NCI-H2171 (cell line): ENCODE data around the gene TCEAL3.
"Not testable (repeated sequence)": the region's sequence is repeated elsewhere in the genome, so short reads cannot be mapped to it uniquely, and the experiment has no call there.

Experiments
- DNase-seq: peaks from one replicate; lab custom pipeline; 2025; lab: John Stamatoyannopoulos, UW

TCEAL3 gene

DNA sequence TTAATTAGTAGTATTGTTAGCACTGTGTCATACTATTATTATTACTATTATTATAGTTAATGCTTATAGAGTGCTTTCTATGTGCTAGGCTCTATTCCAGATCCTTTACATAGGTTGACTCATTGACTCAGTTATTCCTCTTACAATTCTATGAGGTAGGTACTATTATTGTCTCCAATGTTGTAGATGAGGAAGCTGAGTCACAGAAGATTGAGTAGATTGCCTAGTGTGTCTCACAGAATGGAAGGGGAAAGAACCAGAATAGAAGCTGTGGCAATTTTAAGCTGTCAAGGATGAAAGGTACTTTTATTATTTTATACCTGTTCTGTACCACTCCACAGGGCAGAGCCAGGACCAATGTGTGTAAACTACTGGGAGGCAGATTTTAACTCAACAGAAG, 19.1 kb downstream of the TCEAL3 start:
- no peak for DNase-seq

DNA sequence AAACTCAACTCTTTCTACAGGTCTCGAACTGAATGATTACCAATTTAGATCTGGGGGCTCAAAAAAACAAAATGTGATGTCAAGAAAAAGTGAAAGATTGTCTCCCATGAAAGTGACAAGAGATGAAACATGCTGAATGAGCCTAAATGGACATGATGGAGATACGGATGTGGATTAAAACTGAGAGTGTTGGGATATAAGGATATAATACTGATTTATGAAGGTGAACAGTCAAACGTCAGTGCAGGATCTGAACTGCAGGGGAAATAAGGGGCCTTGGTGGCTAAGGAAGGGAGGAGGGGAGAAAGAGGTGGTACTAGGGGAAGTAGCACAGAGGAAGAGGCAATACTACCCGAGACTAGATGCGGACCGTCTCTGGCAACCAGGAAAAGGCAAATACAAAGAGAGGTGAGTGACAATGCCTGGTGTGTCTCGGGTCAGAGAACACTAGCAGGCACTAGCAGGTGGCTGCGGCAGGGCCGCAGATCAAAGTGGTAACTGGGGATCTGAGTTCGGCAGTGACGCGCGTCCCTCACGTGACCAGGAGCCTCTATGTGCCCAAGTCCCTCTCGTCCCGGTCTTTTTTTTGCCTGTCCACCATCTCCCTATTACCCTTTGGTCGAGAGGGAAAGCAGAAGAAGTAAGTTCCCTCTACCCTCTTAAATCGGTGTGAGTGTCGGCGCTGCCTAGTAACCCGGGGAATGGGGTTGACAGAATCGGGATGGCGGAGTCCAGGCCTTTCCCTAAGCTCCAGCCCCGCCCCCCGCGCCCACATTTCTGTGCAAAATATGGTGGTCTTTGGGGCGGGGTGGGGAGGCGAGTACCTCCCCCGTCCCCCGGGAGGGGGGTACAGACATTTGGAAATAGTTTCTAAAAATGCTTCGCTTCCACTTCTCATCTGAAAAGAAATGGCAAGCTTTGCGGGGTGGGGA, 20.9 kb downstream of the TCEAL3 start, which contains the start of gene TCEAL1:
TCEAL1 (plus strand) TSS at position 590 of the 932 bp plus-strand sequence. CDS start 942 bp downstream, outside the sequence.
- DNase-seq: peak; percentile 24

DNA sequence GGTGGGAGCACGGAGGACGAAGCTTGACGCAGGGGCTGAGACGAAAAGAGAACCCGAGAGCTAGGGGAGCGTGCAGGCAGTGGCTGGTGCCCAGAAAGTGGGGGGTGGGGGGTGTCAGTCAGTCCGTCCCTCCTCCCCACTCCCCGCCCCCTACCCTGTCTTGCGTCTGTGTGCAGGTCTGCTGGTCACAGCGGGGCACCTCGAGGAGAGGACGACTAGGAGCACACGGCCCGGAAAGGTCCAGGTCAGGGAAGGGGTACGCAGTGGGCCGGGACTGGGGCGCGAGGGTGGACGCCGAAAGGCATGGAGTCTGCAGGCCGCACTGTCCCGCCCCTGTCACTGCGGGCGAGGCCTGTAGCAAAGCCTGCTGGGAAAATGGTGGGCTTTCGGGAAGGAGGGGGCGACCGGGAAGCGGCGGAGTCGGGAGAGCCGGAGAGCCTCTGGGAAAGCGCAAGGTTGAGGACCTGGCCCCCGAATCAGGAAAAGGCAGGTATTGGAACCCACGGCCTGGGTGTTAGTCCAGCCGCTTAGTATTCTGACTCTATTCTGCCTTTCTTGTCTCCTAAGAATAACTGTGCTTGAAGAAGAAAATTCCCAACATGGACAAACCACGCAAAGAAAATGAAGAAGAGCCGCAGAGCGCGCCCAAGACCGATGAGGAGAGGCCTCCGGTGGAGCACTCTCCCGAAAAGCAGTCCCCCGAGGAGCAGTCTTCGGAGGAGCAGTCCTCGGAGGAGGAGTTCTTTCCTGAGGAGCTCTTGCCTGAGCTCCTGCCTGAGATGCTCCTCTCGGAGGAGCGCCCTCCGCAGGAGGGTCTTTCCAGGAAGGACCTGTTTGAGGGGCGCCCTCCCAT, 21.8 kb downstream of the TCEAL3 start:
- peak; percentile 61 for DNase-seq

DNA sequence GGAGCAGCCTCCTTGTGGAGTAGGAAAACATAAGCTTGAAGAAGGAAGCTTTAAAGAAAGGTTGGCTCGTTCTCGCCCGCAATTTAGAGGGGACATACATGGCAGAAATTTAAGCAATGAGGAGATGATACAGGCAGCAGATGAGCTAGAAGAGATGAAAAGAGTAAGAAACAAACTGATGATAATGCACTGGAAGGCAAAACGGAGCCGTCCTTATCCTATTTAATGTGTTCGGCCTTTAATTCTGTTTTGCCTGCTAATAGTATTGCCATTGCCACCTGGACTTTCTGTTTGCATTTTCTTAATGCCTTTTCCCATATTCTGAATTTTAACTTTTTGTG, 22.4 kb downstream of the TCEAL3 start:
- DNase-seq: no peak

DNA sequence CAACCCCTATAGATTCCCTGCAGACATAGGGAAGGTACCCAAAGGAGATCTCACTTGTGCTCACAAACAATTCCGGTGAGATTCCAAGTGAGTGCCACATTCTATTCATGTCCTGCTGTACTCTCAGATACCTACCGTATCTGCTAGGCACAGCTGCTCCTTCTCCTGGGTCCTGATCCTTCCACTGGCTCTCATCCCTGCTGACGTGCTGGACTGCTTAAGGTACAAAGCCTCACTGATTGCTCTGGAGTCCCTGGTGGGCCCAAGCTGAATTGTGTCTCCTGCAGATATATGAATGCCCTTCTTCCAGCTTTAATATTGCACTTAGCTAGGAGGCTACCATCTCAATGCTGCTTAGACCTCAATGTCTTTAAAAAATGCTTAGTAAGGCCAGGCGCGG, 23.4 kb downstream of the TCEAL3 start:
- no peak for DNase-seq

DNA sequence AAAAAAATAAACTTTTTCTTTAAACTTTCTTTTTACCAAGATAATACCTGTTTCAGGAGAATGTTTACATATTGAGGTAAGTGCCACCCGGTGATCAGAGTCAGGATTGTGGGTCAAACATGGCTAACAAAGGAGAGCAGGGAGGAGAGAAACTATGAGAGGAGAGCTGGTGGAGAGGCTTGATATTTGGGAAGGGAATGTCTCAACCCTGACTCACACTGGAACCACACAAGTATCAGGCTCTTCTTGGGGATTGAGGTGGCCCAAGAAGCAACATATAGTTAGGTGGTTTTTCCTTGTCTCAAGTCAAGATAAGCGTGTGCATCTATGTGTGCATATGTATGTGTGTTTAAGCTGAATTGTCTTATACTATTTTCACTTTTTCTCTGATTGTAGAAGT, 27.7 kb downstream of the TCEAL3 start:
- DNase-seq: no peak

DNA sequence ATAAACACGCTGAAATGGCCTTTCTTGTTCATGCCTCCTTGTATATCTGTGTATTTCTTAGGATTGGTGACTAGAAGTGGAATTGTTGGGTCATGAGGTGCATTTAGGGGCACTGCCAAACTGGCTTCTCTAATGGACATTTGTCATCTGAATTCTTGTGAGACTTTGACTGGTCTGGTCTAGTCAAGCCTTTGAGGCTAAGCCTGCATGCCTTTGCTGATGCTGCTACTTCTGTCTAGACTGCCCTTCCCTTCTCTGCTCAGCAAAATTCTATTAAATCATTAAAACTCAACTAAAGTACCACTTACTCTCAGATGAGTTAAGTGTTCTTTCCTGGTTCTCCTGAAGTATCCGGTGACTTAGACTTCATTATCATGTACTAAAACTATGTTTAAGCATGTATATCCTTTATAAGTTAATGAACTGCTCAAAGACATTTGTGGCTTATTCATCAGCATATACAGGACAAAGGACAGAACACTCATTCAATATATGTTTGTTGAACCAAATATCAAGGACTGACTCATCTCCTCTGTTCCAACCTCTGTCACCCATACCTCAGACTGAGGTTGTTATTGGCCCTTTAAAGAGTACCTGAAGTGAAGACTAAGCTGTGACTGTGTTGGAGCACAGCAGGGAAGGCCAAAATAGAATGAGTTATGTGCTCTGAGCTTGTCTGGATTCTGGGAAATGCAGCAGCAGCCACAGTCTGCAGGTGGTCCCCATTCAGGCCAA, 30.0 kb downstream of the TCEAL3 start:
- DNase-seq: no peak

DNA sequence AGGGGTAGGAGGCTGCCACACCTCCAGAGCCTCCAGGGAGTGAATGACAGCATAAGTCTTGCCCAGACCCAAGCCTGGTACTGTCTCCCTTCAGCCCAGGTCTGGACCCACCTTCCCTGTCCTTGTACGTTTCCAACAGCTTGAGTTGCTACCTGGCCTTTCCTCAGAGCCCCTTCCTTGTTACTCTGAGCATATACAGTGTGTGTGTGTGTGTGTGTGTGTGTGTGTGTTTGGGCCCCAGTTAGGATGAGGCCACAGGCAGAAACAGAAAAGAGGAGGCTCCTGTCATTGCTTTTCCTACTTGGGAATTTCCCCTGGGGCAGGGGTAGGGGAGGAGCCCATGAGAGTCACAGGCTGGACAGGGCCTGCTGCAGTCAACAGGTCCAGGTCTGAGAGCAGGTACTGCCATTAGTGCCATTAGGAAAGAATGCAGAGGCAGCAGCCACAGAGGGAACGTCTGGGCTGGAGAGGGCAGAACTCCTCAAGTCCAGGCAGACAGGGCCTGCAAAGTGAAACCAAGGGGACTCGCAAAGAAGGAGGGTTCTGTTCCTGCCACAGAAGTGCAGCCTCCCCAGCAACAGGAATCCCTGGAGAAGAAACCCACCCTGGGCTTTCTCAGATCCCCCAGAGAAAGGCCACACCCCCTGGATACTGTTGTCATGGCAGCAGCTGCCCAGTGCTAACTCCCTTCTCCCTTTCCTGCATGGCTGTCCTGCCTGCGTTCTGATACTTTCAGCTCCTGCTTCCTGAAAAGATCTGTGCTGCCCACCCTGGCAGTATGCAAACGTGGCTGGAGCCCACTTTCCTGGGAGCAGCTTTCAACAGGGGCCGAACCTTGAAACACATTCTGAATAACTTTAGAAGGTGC, 30.9 kb downstream of the TCEAL3 start:
- not testable (repeated sequence) for DNase-seq

DNA sequence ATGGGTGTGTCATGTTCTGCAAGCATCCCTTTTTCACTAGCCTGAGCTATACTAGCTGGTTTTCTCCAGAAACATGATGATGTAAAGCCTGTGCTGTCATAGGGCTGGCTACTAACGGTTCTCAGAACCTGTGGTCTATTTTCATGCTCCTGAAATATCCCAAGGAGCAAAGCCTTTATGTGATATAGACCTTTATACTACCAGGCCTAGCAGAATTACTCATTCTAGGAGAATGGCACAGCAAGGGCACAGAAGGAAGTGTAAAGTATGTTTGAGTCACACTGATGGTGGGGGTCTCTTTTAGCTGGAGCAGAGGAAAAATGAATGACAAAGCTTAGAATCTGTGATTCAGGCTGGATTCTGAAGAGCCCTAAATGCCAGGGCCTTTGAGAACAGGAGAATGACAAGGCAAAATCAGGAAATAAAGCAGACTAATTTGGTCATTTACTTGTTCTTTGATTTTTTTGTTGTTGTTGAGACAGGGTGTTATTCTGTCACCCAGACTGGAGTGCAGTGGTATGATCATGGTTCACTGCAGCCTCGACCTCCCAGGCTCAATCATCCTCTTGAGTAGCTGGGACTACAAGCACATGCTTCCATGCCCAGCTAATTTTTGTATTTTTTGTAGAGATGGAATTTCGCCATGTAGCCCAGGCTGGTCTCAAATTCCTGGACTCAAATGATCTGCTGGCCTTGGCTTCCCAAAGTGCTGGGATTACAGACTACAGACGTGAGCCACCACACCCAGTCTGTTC, 32.8 kb downstream of the TCEAL3 start:
- no peak for DNase-seq

DNA sequence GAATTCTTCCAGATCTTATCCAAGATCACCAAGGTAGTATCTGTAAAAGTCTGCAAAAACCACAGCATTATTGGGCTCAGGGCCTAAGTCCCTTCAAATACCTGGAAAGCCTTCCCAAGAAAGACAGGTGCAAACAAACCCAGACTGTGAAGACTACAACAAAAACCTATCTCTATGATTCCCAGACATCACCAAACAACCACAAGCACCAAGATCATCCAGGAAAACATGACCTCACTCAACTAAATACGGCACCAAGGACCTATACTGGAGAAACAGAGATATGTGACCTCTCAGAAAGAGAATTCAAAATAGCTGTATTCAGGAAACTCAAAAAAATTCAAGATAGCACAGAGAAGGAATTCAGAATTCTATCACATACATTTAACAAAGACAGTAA, 36.4 kb downstream of the TCEAL3 start:
- DNase-seq: no peak

DNA sequence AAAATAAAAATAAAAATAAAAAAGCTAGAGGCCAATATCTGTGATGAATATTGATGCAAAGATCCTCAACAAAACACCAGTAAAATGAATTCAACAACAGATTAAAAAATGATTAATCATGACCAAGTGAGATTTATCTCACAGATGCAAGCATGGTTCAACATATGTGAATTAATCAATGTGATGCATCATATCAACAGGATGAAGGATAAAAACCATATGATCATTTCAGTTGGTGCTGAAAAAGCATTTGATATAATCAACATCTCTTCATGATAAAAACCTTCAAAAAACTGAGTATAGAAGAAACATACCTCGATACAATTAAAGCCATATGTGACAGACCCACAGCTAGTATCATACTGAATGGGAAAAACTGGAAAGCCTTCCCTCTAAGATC, 39.9 kb downstream of the TCEAL3 start:
- no peak for DNase-seq

DNA sequence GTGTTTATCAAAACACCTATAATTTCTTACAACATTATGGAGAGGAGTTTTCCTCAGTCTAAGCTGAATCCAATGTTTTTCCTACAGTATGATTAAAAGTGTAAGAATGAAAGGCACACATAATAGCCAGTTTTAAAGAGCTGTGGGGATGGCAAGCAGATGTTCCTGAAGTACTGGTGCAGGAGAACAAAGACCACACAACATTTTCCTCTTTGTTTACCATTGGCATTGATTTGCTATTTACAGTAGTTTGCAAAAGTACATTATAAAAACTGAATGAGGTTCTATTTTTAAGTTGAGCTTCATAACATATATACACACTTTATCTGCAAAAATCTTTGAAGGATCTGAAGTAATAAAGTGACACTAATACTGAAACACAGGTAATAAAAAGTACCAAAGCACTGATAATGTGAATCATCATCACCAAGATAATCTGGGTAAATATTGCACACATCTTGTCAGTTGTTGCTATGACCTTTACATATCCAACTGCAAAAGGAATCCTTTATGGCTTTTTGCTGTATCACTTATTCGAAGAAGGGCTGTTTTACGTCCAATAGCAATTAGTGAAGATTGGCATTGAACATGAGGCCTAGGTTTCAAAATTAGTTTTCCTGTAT, 43.5 kb downstream of the TCEAL3 start:
- DNase-seq: no peak

DNA sequence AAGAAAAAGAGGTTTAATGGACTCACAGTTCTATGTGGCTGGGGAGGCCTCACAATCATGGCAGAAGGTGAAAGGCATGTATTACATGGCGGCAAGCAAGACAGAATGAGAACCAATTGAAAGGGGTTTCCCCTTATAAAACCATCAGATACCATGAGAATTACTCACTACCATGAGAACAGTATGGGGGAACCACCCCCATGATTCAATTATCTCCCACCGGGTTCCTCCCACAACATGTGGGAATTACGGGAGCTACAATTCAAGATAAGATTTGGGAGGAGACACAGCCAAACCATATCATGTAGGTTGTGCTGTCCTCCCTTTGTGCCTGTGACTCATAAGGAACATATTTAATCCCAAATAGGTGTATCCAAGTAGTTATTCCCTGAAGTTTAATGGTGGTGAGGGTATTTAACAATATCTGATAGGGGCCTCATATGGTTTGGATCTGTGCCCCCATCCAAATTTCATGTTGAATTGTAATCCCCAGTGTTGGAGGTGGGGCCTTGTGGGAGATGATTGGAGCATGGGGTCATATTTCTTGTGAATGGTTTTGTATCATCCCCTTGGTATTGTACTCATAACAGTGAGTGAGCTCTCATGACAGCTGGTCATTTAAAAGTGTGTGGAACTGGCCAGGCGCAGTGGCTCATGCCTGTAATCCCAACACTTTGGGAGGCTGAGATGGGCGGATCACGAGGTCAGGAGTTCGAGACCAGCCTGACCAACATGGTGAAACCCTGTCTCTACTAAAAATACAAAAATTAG, 47.7 kb downstream of the TCEAL3 start:
- DNase-seq: not testable (repeated sequence)

DNA sequence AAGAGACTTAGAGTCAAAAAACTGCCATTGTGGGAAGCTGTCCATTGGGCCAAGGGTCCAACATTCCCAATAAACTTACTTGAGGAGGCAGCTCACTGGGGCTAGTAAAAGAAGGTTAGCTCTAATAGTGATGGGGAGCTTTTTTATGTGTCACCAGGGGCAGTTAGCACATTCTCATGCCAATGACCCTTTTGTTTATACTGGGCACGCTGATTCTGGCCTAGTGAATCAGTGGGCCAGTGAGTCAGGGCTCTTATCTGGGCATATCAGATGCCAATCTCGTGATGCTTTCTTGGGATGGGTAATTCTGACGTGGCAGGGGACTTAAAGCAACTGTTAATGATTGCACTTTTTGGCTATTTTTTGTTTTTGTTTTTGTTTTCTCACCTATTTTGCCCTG, 48.9 kb downstream of the TCEAL3 start:
- no peak for DNase-seq

DNA sequence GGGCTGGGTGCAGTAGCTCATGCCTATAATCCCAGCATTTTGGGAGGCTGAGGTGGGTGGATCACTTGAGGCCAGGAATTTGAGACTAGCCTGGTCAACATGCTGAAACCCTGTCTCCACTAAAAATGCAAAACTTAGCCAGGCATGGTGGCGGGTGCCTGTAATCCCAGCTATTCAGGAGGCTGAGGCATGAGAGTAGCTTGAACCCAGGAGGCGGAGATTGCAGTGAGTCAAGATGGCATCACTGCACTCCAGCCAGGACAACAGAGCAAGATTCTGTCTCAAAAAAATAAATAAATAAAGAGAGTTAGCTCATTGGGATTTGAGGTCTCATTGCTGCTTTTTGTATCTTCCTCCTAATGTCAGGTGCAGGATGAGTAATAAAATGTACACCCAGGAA, 49.3 kb downstream of the TCEAL3 start:
- not testable (repeated sequence) for DNase-seq

DNA sequence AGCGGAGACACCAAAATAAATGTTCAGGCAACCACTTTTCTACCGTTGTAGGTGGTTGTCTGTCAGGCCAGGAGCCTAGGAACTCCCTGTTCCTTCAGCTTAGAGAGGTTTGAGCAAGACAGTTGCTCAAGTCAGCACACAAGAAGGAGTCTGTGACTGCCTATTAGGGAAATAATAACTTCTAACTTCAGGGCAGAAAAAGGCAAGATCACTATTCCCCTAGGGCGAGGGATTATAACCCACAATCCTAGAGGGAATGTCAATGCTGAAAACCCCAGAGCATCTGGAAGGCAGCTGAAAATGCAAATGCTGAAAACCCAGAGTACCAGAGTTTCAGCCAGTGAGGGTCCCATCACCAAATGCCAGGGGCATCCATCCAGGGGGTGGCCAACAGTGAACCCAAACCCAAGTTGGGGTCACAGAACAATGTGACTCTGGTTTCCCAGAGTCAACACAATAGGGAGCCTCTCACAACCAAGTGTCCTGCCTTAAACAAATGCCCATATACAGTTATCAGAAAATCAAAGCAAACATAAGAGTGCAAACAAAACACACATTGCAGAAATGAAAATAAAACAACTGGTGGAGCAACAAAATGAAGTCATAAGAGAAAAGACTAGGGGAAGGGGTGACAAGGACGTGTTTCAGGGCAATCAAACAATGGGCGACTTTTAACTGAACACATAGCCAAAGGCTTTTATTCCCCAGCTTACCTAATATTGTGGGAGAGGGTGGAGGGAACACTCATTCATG, 51.1 kb downstream of the TCEAL3 start:
- no peak for DNase-seq

DNA sequence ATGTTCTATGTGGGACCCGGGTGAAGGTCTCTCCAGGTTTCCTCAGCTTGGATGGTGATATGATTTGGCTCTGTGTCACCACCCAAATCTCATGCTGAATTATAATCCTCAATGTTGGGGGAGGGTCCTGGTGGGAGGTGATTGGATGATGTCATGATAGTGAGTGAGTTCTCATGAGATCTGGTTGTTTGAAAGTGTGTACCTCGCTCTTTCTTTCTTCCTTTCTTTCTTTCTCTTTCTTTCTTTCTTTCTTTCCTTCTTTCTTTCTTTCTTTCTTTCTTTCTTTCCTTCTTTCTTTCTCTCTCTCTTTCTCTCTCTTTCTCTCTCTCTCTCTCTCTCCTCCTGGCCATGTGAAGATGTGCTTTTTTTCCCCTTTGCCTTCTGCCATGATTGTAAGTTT, 51.7 kb downstream of the TCEAL3 start:
- DNase-seq: not testable (repeated sequence)
